Activated naive CD4-positive, alpha-beta T cell treated with anti-CD3 and anti-CD28 coated beads for 36 hours (primary cell): Measurements from ENCODE around the gene VEPH1. TPM values are rescaled to one million over a fixed set of nuclear protein-coding genes. Genes with fewer than 3 reads are reported as not detected.

ENCODE experiments used
- CTCF ChIA-PET: fragments of 350-600 bp; sonication (Branson Sonifier 250); formaldehyde crosslinking; loops from one replicate; lab custom pipeline; 2021; ENCODE audit warnings: antibody characterized with exemption; lab: Charles Lee
- DNase-seq: peaks from one replicate; pipeline ENCODE4 v3.0.0-alpha.2; 2020
- H3K27ac Mint-ChIP-seq: one replicate; pipeline ENCODE4 v1.8.0; 2021; ENCODE audit warnings: mild to moderate bottlenecking, mixed read lengths
- H3K27me3 Mint-ChIP-seq: one replicate; pipeline ENCODE4 v1.8.0; 2021; ENCODE audit warnings: low read depth, mixed read lengths
- H3K36me3 Mint-ChIP-seq: one replicate; pipeline ENCODE4 v1.8.0; 2021; ENCODE audit warnings: low read depth, mixed read lengths
- H3K4me1 Mint-ChIP-seq: one replicate; pipeline ENCODE4 v1.8.0; 2021; ENCODE audit warnings: low read depth, mixed read lengths
- H3K4me3 Mint-ChIP-seq: one replicate; pipeline ENCODE4 v1.8.0; 2021; ENCODE audit warnings: mild to moderate bottlenecking, moderate library complexity, mixed read lengths
- H3K9me3 Mint-ChIP-seq: one replicate; pipeline ENCODE4 v1.8.0; 2021; ENCODE audit warnings: mixed read lengths
- intact Hi-C: fragments of 100-400 bp; cut with micrococcal nuclease; formaldehyde crosslinking; loops from one replicate; pipeline ENCODE4 v1.15.1; 2023
- total RNA-seq, 2 experiments: library from RNA; stranded (reverse); gene quantifications; one replicate each; pipeline ENCODE4 v1.2.3, GENCODE V29; 2021

Gene VEPH1
- total RNA-seq, 2 experiments from 2014 or later, result not detected

- no peak overlapping the region for H3K4me3 Mint-ChIP-seq
- H3K9me3 Mint-ChIP-seq, result no peaks in the 10 kb centered on the region
- CTCF ChIA-PET, result no interaction called here
- no peak for DNase-seq
- H3K27ac Mint-ChIP-seq, result no peak overlapping the region
- intact Hi-C loops, result no loop called here
- no peaks in the 10 kb centered on the region for H3K27me3 Mint-ChIP-seq
- no peaks in the 10 kb centered on the region for H3K36me3 Mint-ChIP-seq
- H3K4me1 Mint-ChIP-seq, result no peaks in the 10 kb centered on the region
Measured at GRCh38 chr3:157313186-157313585, 190.0 kb downstream of the VEPH1 start.

- DNase-seq, result no peak
- H3K27ac Mint-ChIP-seq, result no peak overlapping the region
- no peaks in the 10 kb centered on the region for H3K27me3 Mint-ChIP-seq
- intact Hi-C loops, result no loop called here
- no peak overlapping the region for H3K4me3 Mint-ChIP-seq
- H3K4me1 Mint-ChIP-seq, result no peaks in the 10 kb centered on the region
- no peaks in the 10 kb centered on the region for H3K9me3 Mint-ChIP-seq
- CTCF ChIA-PET, result interaction anchor here (0.7 kb wide), 1 partner anchor 9 kb away, joined by 3 read pairs; no protein-coding TSS in a partner anchor
- H3K36me3 Mint-ChIP-seq, result no peaks in the 10 kb centered on the region
Measured at GRCh38 chr3:157312376-157312745, 190.9 kb downstream of the VEPH1 start.

GRCh38 chr3:157311633-157312375 lies 191.4 kb downstream of the VEPH1 start:
- Mint-ChIP-seq H3K9me3 (no peaks in the 10 kb centered on the region), H3K27me3 (no peaks in the 10 kb centered on the region), H3K27ac (no peak overlapping the region), H3K36me3 (no peaks in the 10 kb centered on the region), H3K4me1 (no peaks in the 10 kb centered on the region), H3K4me3 (no peak overlapping the region)
- intact Hi-C loops, result no loop called here
- DNase-seq, result no peak
- CTCF ChIA-PET, result interaction anchor here (0.7 kb wide), 1 partner anchor 9 kb away, joined by 3 read pairs; no protein-coding TSS in a partner anchor

GRCh38 chr3:157310329-157311052 lies 192.7 kb downstream of the VEPH1 start:
- H3K9me3 Mint-ChIP-seq, result no peaks in the 10 kb centered on the region
- no peak overlapping the region for H3K27ac Mint-ChIP-seq
- no peak overlapping the region for H3K4me3 Mint-ChIP-seq
- intact Hi-C loops, result no loop called here
- H3K27me3 Mint-ChIP-seq, result no peaks in the 10 kb centered on the region
- DNase-seq, result no peak
- H3K36me3 Mint-ChIP-seq, result no peaks in the 10 kb centered on the region
- CTCF ChIA-PET, result no interaction called here
- H3K4me1 Mint-ChIP-seq, result no peaks in the 10 kb centered on the region

GRCh38 chr3:157306502-157306901 lies 196.7 kb downstream of the VEPH1 start:
- H3K4me3 Mint-ChIP-seq, result no peak overlapping the region
- intact Hi-C loops, result no loop called here
- H3K27ac Mint-ChIP-seq, result no peak overlapping the region
- no peaks in the 10 kb centered on the region for H3K36me3 Mint-ChIP-seq
- no peaks in the 10 kb centered on the region for H3K27me3 Mint-ChIP-seq
- H3K4me1 Mint-ChIP-seq, result no peaks in the 10 kb centered on the region
- no peak for DNase-seq
- no peaks in the 10 kb centered on the region for H3K9me3 Mint-ChIP-seq
- CTCF ChIA-PET, result interaction anchor here (0.6 kb wide), 1 partner anchor 266 kb away, joined by 3 read pairs; no protein-coding TSS in a partner anchor

GRCh38 chr3:157305392-157305791 lies 197.8 kb downstream of the VEPH1 start:
- no peak for DNase-seq
- Mint-ChIP-seq H3K27me3 (no peaks in the 10 kb centered on the region), H3K4me3 (no peak overlapping the region), H3K27ac (no peak overlapping the region), H3K4me1 (no peaks in the 10 kb centered on the region), H3K36me3 (no peaks in the 10 kb centered on the region), H3K9me3 (no peaks in the 10 kb centered on the region)
- intact Hi-C loops, result no loop called here
- CTCF ChIA-PET, result no interaction called here

GRCh38 chr3:157301755-157302154 lies 201.5 kb downstream of the VEPH1 start:
- Mint-ChIP-seq H3K36me3 (no peaks in the 10 kb centered on the region), H3K4me1 (no peaks in the 10 kb centered on the region), H3K4me3 (no peak overlapping the region), H3K27me3 (no peaks in the 10 kb centered on the region), H3K27ac (no peak overlapping the region), H3K9me3 (no peaks in the 10 kb centered on the region)
- no peak for DNase-seq
- intact Hi-C loops, result no loop called here
- CTCF ChIA-PET, result no interaction called here

- no peak overlapping the region for H3K4me3 Mint-ChIP-seq
- H3K36me3 Mint-ChIP-seq, result no peaks in the 10 kb centered on the region
- H3K4me1 Mint-ChIP-seq, result no peaks in the 10 kb centered on the region
- H3K27ac Mint-ChIP-seq, result no peak overlapping the region
- intact Hi-C loops, result no loop called here
- no peaks in the 10 kb centered on the region for H3K9me3 Mint-ChIP-seq
- CTCF ChIA-PET, result no interaction called here
- no peak for DNase-seq
- no peaks in the 10 kb centered on the region for H3K27me3 Mint-ChIP-seq
Measured at GRCh38 chr3:157300981-157301663, 202.1 kb downstream of the VEPH1 start.

- CTCF ChIA-PET, result no interaction called here
- no peaks in the 10 kb centered on the region for H3K27me3 Mint-ChIP-seq
- no peaks in the 10 kb centered on the region for H3K36me3 Mint-ChIP-seq
- intact Hi-C loops, result no loop called here
- H3K4me3 Mint-ChIP-seq, result no peak overlapping the region
- no peak for DNase-seq
- no peaks in the 10 kb centered on the region for H3K9me3 Mint-ChIP-seq
- H3K4me1 Mint-ChIP-seq, result no peaks in the 10 kb centered on the region
- H3K27ac Mint-ChIP-seq, result no peak overlapping the region
Measured at GRCh38 chr3:157300094-157300493, 203.1 kb downstream of the VEPH1 start.

GRCh38 chr3:157297328-157297915 lies 205.8 kb downstream of the VEPH1 start:
- no peak overlapping the region for H3K4me3 Mint-ChIP-seq
- DNase-seq, result no peak
- H3K27me3 Mint-ChIP-seq, result no peaks in the 10 kb centered on the region
- H3K4me1 Mint-ChIP-seq, result no peaks in the 10 kb centered on the region
- H3K27ac Mint-ChIP-seq, result no peak overlapping the region
- H3K9me3 Mint-ChIP-seq, result no peaks in the 10 kb centered on the region
- no peaks in the 10 kb centered on the region for H3K36me3 Mint-ChIP-seq
- CTCF ChIA-PET, result no interaction called here
- intact Hi-C loops, result no loop called here

- H3K27ac Mint-ChIP-seq, result no peak overlapping the region
- no peak overlapping the region for H3K4me3 Mint-ChIP-seq
- intact Hi-C loops, result no loop called here
- no peaks in the 10 kb centered on the region for H3K9me3 Mint-ChIP-seq
- CTCF ChIA-PET, result no interaction called here
- H3K27me3 Mint-ChIP-seq, result no peaks in the 10 kb centered on the region
- no peak for DNase-seq
- no peaks in the 10 kb centered on the region for H3K4me1 Mint-ChIP-seq
- H3K36me3 Mint-ChIP-seq, result no peaks in the 10 kb centered on the region
Measured at GRCh38 chr3:157294953-157295352, 208.3 kb downstream of the VEPH1 start.

GRCh38 chr3:157294491-157294890 lies 208.7 kb downstream of the VEPH1 start:
- H3K4me1 Mint-ChIP-seq, result no peaks in the 10 kb centered on the region
- H3K27me3 Mint-ChIP-seq, result no peaks in the 10 kb centered on the region
- intact Hi-C loops, result no loop called here
- DNase-seq, result no peak
- H3K9me3 Mint-ChIP-seq, result no peaks in the 10 kb centered on the region
- no peak overlapping the region for H3K4me3 Mint-ChIP-seq
- CTCF ChIA-PET, result no interaction called here
- H3K27ac Mint-ChIP-seq, result no peak overlapping the region
- H3K36me3 Mint-ChIP-seq, result no peaks in the 10 kb centered on the region
